HFF-Myc (cell line): ENCODE results near the gene EVX2.

Experiments used
- DNase-seq: peaks from one replicate; pipeline ENCODE4 v3.0.0-alpha.2; 2011; ENCODE audit warnings: low read depth; ENCODE audit errors: extremely low read depth
- H3K4me3 ChIP-seq: replicated peaks from 2 replicates; pipeline ENCODE4 v1.5.1; 2011; ENCODE audit warnings: low read depth, mild to moderate bottlenecking, control low read depth, low read length
- CTCF ChIP-seq: IDR thresholded peaks from 2 replicates; pipeline ENCODE4 v1.5.1; 2012; ENCODE audit warnings: mild to moderate bottlenecking, low read depth, low read length, control low read depth; ENCODE audit errors: missing control alignments

EVX2 gene

GRCh38 chr2:176093145-176093897 lies 9.6 kb upstream of the EVX2 start:
- H3K4me3 ChIP-seq, result peak overlapping the region; percentile 56
- no peak for DNase-seq
- TF ChIP-seq CTCF, result peak; percentile 21

- no peak for TF ChIP-seq CTCF
- peak within 1 kb of the TSS; percentile 56 for H3K4me3 ChIP-seq
Observed at GRCh38 chr2:176092270-176093144, 8.7 kb upstream of the EVX2 start, which contains the start of gene HOXD13. TSS of gene HOXD13 (plus strand) at chr2:176092721. CDS start at chr2:176092891, 170 bp downstream.

GRCh38 chr2:176091329-176092258 lies 7.8 kb upstream of the EVX2 start:
- no peak overlapping the region for H3K4me3 ChIP-seq
- no peak for TF ChIP-seq CTCF
- DNase-seq, result no peak

More at GRCh38 chr2:176092270-176093144, 8.7 kb upstream of the EVX2 start, which contains the start of gene HOXD13:
- DNase-seq, result no peak

GRCh38 chr2:176090862-176091261 lies 7.1 kb upstream of the EVX2 start:
- no peak for TF ChIP-seq CTCF
- DNase-seq, result no peak
- H3K4me3 ChIP-seq, result no peak overlapping the region

- H3K4me3 ChIP-seq, result no peak overlapping the region
- no peak for TF ChIP-seq CTCF
- DNase-seq, result no peak
Observed at GRCh38 chr2:176089843-176090395, 6.2 kb upstream of the EVX2 start.
